C4-2B (cell line): Measurements from ENCODE around the gene MTFP1.

Experiments used
- CTCF ChIP-seq: fragments of 450-650 bp; conservative IDR thresholded peaks from 2 replicates; pipeline ENCODE4 v1.5.1; 2017; ENCODE audit warnings: mild to moderate bottlenecking
- ZFX ChIP-seq: fragments of 450-650 bp; IDR thresholded peaks from 2 replicates; pipeline ENCODE4 v1.6.1; 2017

- no peak for TF ChIP-seq CTCF
- TF ChIP-seq ZFX, result no peak
These were observed 1.5 kb upstream of the MTFP1 start for GRCh38 chr22:30423959-30424533.
